Measurements from ENCODE around the gene STRBP. TPM values are rescaled to one million over a fixed set of nuclear protein-coding genes. Genes with fewer than 3 reads are reported as not detected.

The STRBP gene
- total RNA-seq, 1 donor from 2014 or later, result 11.7 TPM

GRCh38 chr9:123291736-123292135 is 23.4 kb upstream of the STRBP start:
- DNase-seq (ENCODE audit: low spot score), result no peak
- Mint-ChIP-seq H3K9me3 (ENCODE audit: low read depth) (no peaks in the 10 kb centered on the region), H3K27me3 (ENCODE audit: low read depth) (peaks cover 10% of the 10 kb centered on the region), H3K4me3 (ENCODE audit: unreplicated experiment) (no peak overlapping the region), H3K4me1 (ENCODE audit: low read depth) (no peaks in the 10 kb centered on the region), H3K36me3 (ENCODE audit: low read depth) (no peaks in the 10 kb centered on the region), H3K27ac (ENCODE audit: unreplicated experiment) (no peak overlapping the region)
- TF ChIP-seq CTCF (IDR thresholded peaks at IDR 0.05), result no peak

- no peak for DNase-seq (ENCODE audit: low spot score)
- H3K9me3 Mint-ChIP-seq (ENCODE audit: low read depth), result no peaks in the 10 kb centered on the region
- peaks cover 14% of the 10 kb centered on the region for H3K27me3 Mint-ChIP-seq (ENCODE audit: low read depth)
- H3K27ac Mint-ChIP-seq (ENCODE audit: unreplicated experiment), result no peak overlapping the region
- H3K36me3 Mint-ChIP-seq (ENCODE audit: low read depth), result no peaks in the 10 kb centered on the region
- no peak for TF ChIP-seq CTCF (IDR thresholded peaks at IDR 0.05)
- H3K4me3 Mint-ChIP-seq (ENCODE audit: unreplicated experiment), result no peak overlapping the region
- H3K4me1 Mint-ChIP-seq (ENCODE audit: low read depth), result no peaks in the 10 kb centered on the region
Observed at GRCh38 chr9:123290764-123291163, 22.4 kb upstream of the STRBP start.

GRCh38 chr9:123287639-123288038 is 19.3 kb upstream of the STRBP start:
- H3K27ac Mint-ChIP-seq (ENCODE audit: unreplicated experiment), result no peak overlapping the region

GRCh38 chr9:123286324-123286723 is 17.9 kb upstream of the STRBP start:
- no peaks in the 10 kb centered on the region for H3K9me3 Mint-ChIP-seq (ENCODE audit: low read depth)
- no peak for DNase-seq (ENCODE audit: low spot score)
- H3K27me3 Mint-ChIP-seq (ENCODE audit: low read depth), result peaks cover 3% of the 10 kb centered on the region
- H3K4me1 Mint-ChIP-seq (ENCODE audit: low read depth), result no peaks in the 10 kb centered on the region
- TF ChIP-seq CTCF (IDR thresholded peaks at IDR 0.05), result no peak
- H3K36me3 Mint-ChIP-seq (ENCODE audit: low read depth), result no peaks in the 10 kb centered on the region
- H3K4me3 Mint-ChIP-seq (ENCODE audit: unreplicated experiment), result no peak overlapping the region
- no peak overlapping the region for H3K27ac Mint-ChIP-seq (ENCODE audit: unreplicated experiment)

More at GRCh38 chr9:123287639-123288038, 19.3 kb upstream of the STRBP start:
- TF ChIP-seq CTCF (IDR thresholded peaks at IDR 0.05), result no peak
- peaks cover 13% of the 10 kb centered on the region for H3K27me3 Mint-ChIP-seq (ENCODE audit: low read depth)
- no peaks in the 10 kb centered on the region for H3K36me3 Mint-ChIP-seq (ENCODE audit: low read depth)
- no peaks in the 10 kb centered on the region for H3K4me1 Mint-ChIP-seq (ENCODE audit: low read depth)
- H3K4me3 Mint-ChIP-seq (ENCODE audit: unreplicated experiment), result no peak overlapping the region
- no peak for DNase-seq (ENCODE audit: low spot score)
- H3K9me3 Mint-ChIP-seq (ENCODE audit: low read depth), result no peaks in the 10 kb centered on the region

GRCh38 chr9:123284656-123285055 is 16.3 kb upstream of the STRBP start:
- no peaks in the 10 kb centered on the region for H3K36me3 Mint-ChIP-seq (ENCODE audit: low read depth)
- no peak for TF ChIP-seq CTCF (IDR thresholded peaks at IDR 0.05)
- H3K27ac Mint-ChIP-seq (ENCODE audit: unreplicated experiment), result no peak overlapping the region
- no peaks in the 10 kb centered on the region for H3K9me3 Mint-ChIP-seq (ENCODE audit: low read depth)
- no peaks in the 10 kb centered on the region for H3K4me1 Mint-ChIP-seq (ENCODE audit: low read depth)
- peaks cover 3% of the 10 kb centered on the region for H3K27me3 Mint-ChIP-seq (ENCODE audit: low read depth)
- H3K4me3 Mint-ChIP-seq (ENCODE audit: unreplicated experiment), result no peak overlapping the region
- no peak for DNase-seq (ENCODE audit: low spot score)
